Non-pigmented ciliary epithelial cell (primary cell): ENCODE data around the gene TECPR2.

Experiments used
- DNase-seq: peaks from one replicate; pipeline ENCODE4 v3.0.0-alpha.2; 2010; ENCODE audit warnings: low read depth

TECPR2 gene

DNA sequence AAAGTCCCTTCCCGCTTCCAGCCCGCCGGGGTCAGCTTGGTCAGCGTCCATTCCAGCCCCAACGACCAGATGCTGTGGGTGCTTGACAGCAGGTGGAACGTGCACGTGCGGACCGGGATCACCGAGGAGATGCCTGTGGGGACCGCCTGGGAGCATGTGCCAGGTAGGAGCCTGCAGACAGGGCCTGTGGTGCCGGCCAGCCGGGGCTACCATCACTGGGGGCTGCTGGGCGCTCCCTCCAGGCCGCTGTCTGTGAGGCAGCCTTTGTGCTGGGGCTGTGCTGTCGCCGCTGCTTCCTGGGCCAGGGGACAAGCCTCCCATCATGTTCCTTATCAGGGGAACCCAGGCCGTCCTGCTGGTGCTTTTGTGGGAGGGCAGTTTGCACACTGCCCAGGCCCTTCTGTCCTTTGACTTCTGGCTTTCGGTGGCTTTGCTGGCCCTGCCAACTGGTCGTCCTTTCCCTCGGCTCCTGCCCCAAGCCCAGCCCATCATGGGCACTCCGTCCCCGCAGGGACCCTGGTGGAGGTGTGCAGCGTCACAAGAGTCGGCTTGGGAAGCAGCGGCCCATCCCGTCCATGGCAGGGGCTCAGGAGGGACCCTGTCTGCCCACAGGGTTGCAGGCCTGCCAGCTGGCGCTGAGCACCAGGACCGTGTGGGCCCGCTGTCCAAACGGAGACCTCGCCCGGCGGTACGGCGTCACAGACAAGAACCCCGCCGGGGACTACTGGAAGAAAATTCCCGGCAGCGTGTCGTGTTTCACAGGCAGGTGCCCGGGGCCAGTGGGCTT, 134.4 kb downstream of the TECPR2 start:
- DNase-seq, result no peak

GRCh38 chr14:102497998-102498677, 135.4 kb downstream of the TECPR2 start:
- DNase-seq, result no peak

DNA sequence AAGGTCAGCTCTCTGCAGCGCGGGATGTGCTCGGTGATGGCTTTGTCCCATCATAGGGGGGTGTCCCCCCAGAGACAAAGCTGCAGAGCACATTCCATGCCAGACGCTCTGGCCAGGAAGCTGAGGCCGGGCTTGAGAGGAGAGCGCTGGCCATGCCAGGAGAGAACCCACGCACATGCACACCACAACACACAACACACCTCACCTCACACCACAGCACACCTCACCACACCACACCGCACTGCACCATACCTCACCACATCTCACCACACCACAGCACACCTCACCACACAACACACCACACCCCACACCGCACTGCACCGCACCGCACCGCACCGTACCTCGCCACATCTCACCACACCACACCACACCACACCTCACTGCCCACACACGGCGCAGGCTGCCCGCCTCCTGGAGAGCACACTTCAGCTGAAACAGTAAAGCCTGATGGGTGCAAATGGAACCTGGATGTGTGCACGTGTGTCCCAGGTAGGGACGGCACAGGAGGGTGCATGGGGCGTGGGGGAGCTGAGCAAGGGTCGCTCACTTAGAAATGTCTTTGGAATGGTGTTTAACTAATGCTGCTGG, 136.0 kb downstream of the TECPR2 start:
- no peak for DNase-seq

- DNase-seq, result no peak
Measured at GRCh38 chr14:102499401-102500157, 136.8 kb downstream of the TECPR2 start.

DNA sequence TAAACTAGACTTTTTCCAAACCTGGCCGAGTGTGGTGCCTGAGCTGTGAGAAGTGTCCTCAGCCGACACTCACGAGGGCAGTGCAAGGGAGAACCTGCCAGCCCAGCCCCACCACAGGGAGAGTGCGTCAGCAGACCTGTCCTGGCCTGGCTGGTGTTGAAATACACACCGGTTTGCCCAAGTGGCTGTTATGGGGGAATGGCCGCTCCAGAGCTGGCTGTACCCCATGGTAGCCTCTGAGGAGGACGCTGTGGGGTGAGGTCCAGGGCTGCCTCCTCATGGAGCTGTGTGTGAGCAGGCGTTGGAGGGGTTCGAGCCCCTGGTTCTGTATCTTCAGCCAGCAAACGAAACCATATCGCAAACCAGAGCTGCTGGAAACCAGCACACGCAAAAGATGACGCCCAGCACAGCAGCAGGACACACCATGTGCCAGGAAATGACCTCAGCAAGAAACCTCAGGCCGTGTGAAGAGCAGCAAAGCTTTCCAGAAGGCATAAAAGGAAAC, 137.5 kb downstream of the TECPR2 start:
- DNase-seq, result peak; percentile 65

GRCh38 chr14:102500713-102501112, 138.0 kb downstream of the TECPR2 start:
- no peak for DNase-seq

DNA sequence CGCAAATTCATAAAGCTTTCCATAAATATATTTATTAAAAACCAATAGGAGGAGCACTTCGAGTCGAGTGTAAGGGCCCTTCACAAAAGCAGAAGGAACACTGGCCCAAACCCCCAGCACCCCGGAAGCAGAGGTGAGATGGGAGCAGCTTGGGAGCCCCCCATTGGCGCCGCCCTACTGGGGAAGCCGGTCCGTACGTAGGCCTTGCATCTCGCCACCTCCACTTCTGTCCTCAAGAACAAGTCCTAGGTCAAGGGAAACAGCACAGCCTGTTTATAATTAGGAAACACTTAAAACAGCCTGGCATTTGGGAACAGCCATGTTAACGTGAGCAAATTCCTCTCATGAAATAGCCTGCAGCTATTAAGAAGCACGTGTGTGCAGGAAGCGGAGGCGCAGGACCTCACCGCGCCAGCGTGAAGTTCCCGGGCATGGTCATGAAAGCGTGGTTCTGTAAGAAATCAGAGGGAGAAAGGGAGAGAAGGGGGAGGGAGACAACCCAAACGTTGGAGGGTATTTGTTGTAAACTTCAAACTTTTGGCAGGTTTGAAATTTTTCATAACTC, 139.1 kb downstream of the TECPR2 start:
- no peak for DNase-seq

DNA sequence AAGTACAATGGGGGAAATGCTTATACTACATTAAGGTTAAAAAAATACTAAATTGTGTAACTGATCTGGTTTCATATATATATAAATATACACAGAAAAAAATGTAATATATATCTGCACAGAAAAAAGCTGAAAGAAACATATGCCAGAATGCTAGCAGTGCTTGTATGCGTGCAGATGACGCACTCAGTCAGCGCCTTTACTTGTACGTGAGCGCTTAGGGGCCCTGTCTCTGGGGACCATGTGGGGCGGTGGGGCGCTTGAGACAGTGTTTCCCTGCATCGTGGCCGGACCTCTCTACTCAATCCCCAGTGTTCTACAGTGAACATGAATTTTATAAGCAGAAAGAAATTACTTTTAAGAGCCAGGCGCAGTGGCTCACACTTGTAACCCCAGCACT, 139.8 kb downstream of the TECPR2 start:
- DNase-seq, result no peak

GRCh38 chr14:102503641-102504327, 141.0 kb downstream of the TECPR2 start:
- DNase-seq, result no peak

DNA sequence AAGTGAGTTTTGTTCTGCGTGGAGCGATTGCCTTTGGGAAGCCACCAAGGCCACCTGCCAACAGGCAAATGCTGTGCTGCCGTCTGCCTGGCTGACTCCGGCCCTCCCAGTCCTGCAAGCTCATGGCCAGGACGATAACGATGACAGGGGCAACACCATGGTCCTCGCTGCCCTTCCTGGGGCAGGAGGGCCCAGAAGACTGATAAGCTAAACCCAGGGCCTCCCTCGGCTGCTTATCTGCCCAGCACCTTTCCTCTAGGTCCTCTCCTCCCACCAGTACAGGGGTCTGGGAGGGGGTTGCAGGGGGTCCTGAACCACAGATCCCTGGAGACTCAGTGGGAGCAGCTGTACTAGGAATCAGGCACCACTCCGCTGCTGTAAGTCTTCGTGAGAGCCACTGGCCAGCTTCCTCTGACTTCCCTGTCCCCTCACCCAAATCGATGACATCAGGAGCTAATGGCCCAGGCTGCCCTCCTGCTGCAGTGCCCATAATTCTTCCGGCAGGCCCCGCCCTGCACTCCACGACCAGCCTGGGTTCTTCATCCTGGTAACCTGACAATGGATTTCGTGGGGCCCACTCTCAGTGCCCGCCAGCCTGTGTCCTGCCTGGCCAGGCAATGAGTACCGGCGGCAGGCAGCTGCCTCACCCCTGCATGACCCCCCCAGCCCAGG, 141.7 kb downstream of the TECPR2 start:
- DNase-seq, result no peak

DNA sequence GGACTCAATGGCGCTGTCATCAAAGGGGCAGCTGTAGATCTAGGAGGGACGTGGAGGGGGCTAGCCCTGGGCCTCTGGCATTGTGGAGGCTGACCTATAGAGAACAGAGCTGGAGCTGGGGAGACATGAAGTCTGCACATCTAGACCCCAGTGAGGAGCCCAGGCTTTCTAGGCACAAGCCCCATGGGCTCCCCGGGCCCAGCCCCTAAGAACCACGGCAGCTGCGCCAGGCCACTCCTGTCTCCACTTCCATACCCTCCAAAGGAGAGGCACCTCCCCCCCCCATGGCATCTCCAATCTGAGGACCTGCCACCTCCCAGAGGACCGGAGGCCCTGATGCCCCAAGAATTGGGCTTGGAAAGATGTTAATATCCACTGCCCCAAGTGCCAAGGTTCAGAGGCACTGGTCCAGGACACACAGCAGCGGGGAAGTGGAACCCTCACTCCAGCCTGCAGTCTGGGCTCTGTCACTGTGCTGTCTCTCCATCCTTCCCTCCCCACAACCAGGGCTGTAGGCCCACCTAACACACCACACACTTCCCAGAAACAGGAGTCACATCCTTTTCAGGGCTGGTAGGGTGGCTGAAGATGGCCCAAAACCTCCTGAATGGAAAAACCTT, 142.4 kb downstream of the TECPR2 start:
- DNase-seq, result no peak

GRCh38 chr14:102505775-102506625, 143.3 kb downstream of the TECPR2 start:
- no peak for DNase-seq

- DNase-seq, result no peak
Measured at GRCh38 chr14:102506626-102506925, 143.8 kb downstream of the TECPR2 start.

- no peak for DNase-seq
Measured at GRCh38 chr14:102507081-102507856, 144.5 kb downstream of the TECPR2 start.

- no peak for DNase-seq
Measured at GRCh38 chr14:102507857-102508312, 145.1 kb downstream of the TECPR2 start.

DNA sequence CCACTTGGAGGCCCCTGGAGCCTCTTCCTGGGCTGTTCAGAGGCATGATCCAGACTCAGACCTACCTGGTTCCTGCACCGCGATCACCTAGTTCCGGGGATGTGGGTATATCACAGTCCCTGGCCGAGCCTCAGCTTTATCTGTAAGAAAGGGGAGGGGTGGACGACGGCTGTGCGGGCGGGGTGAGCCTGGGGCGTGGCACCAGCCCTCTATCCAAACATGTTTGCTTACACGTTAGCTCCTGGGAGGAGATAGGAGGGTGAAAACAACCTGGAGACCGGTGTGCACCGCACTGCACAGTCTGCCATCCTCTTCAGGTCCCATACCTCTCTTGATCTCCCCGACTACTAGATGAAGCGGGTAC, 145.7 kb downstream of the TECPR2 start:
- DNase-seq, result no peak

DNA sequence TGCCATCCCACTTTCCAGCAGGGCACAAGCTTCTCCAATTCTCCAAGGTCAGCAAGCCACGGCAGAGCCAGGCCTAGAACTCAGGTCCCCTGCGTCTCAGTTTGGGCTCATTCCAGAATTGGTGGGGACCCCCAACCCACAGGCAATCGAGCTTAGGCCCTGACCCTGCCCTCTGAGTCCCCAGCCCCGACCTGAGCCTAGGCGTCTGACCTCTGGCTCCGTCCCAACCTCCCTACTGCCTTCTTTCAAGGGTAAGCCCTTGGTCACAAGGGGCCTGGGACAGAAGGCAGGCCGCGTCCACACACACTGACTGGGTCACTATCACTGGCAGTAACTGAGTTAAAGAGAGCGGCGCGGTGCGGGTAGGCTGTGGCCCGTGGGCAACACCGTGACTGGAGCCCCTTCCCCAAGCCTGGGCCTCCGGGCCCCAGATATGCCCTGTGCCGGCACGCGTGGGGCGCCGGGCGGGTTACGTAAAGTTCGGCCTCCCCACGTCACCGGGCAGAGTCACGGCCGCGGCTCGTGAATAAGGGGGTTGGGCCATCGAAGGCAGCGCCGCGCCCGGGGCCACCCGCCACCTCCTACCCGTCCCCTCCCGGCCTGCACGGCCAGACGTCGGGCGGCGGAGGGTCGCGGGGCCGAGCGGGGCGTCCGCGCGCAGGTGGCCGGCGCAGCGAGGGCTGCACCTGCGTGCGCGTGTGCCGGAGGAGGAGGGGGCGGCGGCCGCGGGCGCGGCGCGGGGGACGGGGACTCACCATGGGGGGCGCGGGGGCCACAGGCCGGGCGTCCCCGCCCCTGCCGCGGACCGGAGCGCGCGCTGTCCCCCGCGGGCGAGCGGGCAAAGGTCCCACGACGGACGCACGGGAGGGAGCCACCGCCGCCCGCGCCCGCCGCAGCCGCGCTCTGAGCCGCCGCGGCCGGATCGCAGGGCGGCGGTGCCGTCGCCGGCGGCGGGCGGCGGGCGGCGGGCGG, 146.3 kb downstream of the TECPR2 start:
- DNase-seq, result no peak
